GM18520 (cell line): ENCODE data around the gene CTBP2.
"Not testable (repeated sequence)": the region's sequence is repeated elsewhere in the genome, so short reads cannot be mapped to it uniquely, and the experiment has no call there.

Experiments used
- ATAC-seq: cut with Tn5 transposase; IDR thresholded peaks from one replicate; pipeline ENCODE4 v1.9.1; 2021; ENCODE audit not compliant: unreplicated experiment

CTBP2 gene

GRCh38 chr10:124999433-125000365 lies 160.7 kb downstream of the CTBP2 start:
- no peak for ATAC-seq

GRCh38 chr10:124998624-124999291 lies 161.6 kb downstream of the CTBP2 start:
- no peak for ATAC-seq

GRCh38 chr10:124997771-124998623 lies 162.4 kb downstream of the CTBP2 start:
- ATAC-seq = no peak

- ATAC-seq = no peak
Observed at GRCh38 chr10:124997306-124997705, 163.1 kb downstream of the CTBP2 start.

- ATAC-seq = no peak
Observed at GRCh38 chr10:124996854-124997215, 163.5 kb downstream of the CTBP2 start.

- ATAC-seq = no peak
Observed at GRCh38 chr10:124996127-124996853, 164.1 kb downstream of the CTBP2 start.

- ATAC-seq = no peak
Observed at GRCh38 chr10:124995605-124996004, 164.8 kb downstream of the CTBP2 start.

GRCh38 chr10:124994573-124995473 lies 165.5 kb downstream of the CTBP2 start:
- no peak for ATAC-seq

- no peak for ATAC-seq
Observed at GRCh38 chr10:124993736-124994451, 166.5 kb downstream of the CTBP2 start.

GRCh38 chr10:124993345-124993708 lies 167.0 kb downstream of the CTBP2 start:
- no peak for ATAC-seq

- ATAC-seq = no peak
Observed at GRCh38 chr10:124992462-124993344, 167.7 kb downstream of the CTBP2 start.

- no peak for ATAC-seq
Observed at GRCh38 chr10:124991835-124992234, 168.5 kb downstream of the CTBP2 start.

GRCh38 chr10:124990671-124991625 lies 169.4 kb downstream of the CTBP2 start:
- no peak for ATAC-seq

GRCh38 chr10:124989526-124989925 lies 170.8 kb downstream of the CTBP2 start:
- ATAC-seq = no peak

GRCh38 chr10:124988753-124989152 lies 171.6 kb downstream of the CTBP2 start:
- ATAC-seq = not testable (repeated sequence)

GRCh38 chr10:124987788-124988187 lies 172.6 kb downstream of the CTBP2 start:
- no peak for ATAC-seq

GRCh38 chr10:124985162-124985561 lies 175.2 kb downstream of the CTBP2 start:
- no peak for ATAC-seq
